Stimulated activated CD4-positive, alpha-beta T cell treated with anti-CD3 and anti-CD28 coated beads, Interleukin-12 subunit alpha, Interleukin-12 subunit beta, amount 100 ng/mL, for 4 hours (primary cell): ENCODE results near the gene HTRA1.

Source experiments
- DNase-seq: peaks from one replicate; pipeline ENCODE4 v3.0.0-alpha.2; 2020

The HTRA1 gene

GRCh38 chr10:122559228-122559627 is 97.9 kb downstream of the HTRA1 start:
- no peak for DNase-seq

- no peak for DNase-seq
These were observed 99.0 kb downstream of the HTRA1 start, which contains the start of gene DMBT1 for GRCh38 chr10:122560279-122560804. TSS of gene DMBT1 (plus strand) at chr10:122560754. CDS start at chr10:122560771, 17 bp downstream.

GRCh38 chr10:122561212-122561611 is 99.9 kb downstream of the HTRA1 start:
- no peak for DNase-seq

GRCh38 chr10:122561792-122562191 is 100.4 kb downstream of the HTRA1 start:
- DNase-seq = no peak
